GM23248 (cell line): ENCODE results near the gene PAX7. TPM values are rescaled to one million over a fixed set of nuclear protein-coding genes. Genes with fewer than 3 reads are reported as not detected.
"Not testable (repeated sequence)": the region's sequence is repeated elsewhere in the genome, so short reads cannot be mapped to it uniquely, and the experiment has no call there.

Source experiments
- DNase-seq: peaks from one replicate; pipeline ENCODE4 v3.0.0-alpha.2; 2015
- H2AFZ ChIP-seq: fragments of 200-600 bp; sonication (generic); 2 replicates; pipeline ENCODE4 v1.6.1; 2016; ENCODE audit warnings: antibody characterized with exemption
- H3F3A ChIP-seq: fragments of 200-600 bp; sonication (generic); 2 replicates; pipeline ENCODE4 v1.6.1; 2016; ENCODE audit warnings: mild to moderate bottlenecking, antibody characterized with exemption, mixed run types; ENCODE audit not compliant: insufficient read depth
- H3K27ac ChIP-seq: fragments of 200-600 bp; sonication (generic); 2 replicates; pipeline ENCODE4 v1.5.1; 2016; ENCODE audit warnings: mild to moderate bottlenecking
- H3K27me3 ChIP-seq: fragments of 200-600 bp; sonication (generic); replicated peaks from 2 replicates; pipeline ENCODE4 v1.6.1; 2016; ENCODE audit warnings: mild to moderate bottlenecking; ENCODE audit not compliant: insufficient read depth
- H3K36me3 ChIP-seq: fragments of 200-600 bp; sonication (generic); 2 replicates; pipeline ENCODE4 v1.6.1; 2016; ENCODE audit warnings: low read depth, mild to moderate bottlenecking
- H3K4me1 ChIP-seq: fragments of 200-600 bp; sonication (generic); 2 replicates; pipeline ENCODE4 v1.6.1; 2016; ENCODE audit warnings: mild to moderate bottlenecking; ENCODE audit not compliant: insufficient read depth
- H3K4me2 ChIP-seq: fragments of 200-600 bp; sonication (generic); one replicate; pipeline ENCODE4 v1.6.1; 2016; ENCODE audit warnings: mild to moderate bottlenecking; ENCODE audit not compliant: unreplicated experiment
- H3K4me3 ChIP-seq: fragments of 200-600 bp; sonication (generic); 2 replicates; pipeline ENCODE4 v1.5.1; 2016; ENCODE audit warnings: mild to moderate bottlenecking
- H3K79me2 ChIP-seq: fragments of 200-600 bp; sonication (generic); 2 replicates; pipeline ENCODE4 v1.6.1; 2016; ENCODE audit warnings: mild to moderate bottlenecking; ENCODE audit not compliant: insufficient read depth
- H3K9ac ChIP-seq: fragments of 200-600 bp; sonication (generic); 2 replicates; pipeline ENCODE4 v1.6.1; 2016; ENCODE audit warnings: mild to moderate bottlenecking
- H3K9me2 ChIP-seq: fragments of 200-600 bp; sonication (generic); 2 replicates; pipeline ENCODE4 v1.6.1; 2016; ENCODE audit warnings: mixed run types, mild to moderate bottlenecking, moderate library complexity; ENCODE audit not compliant: insufficient read depth
- H3K9me3 ChIP-seq: fragments of 200-600 bp; sonication (generic); one replicate; pipeline ENCODE4 v1.6.1; 2017; ENCODE audit warnings: low read depth
- H4K20me1 ChIP-seq: fragments of 200-600 bp; sonication (generic); 2 replicates; pipeline ENCODE4 v1.6.0; 2016; ENCODE audit not compliant: insufficient read depth
- EZH2 ChIP-seq: fragments of 200-600 bp; sonication (generic); IDR thresholded peaks from 2 replicates; pipeline ENCODE4 v1.6.1; 2018; ENCODE audit warnings: antibody characterized with exemption, mild to moderate bottlenecking; ENCODE audit not compliant: insufficient read depth, poor library complexity, severe bottlenecking
- EZH2phosphoT487 ChIP-seq: fragments of 200-600 bp; sonication (generic); IDR thresholded peaks from 2 replicates; pipeline ENCODE4 v1.6.1; 2018; ENCODE audit warnings: antibody characterized with exemption, moderate library complexity, mild to moderate bottlenecking, low read depth; ENCODE audit not compliant: insufficient read depth
- WGBS, 2 experiments: methylation state at CpG; one replicate each; pipeline ENCODE4 v1.1.6; 2015 to 2017; ENCODE audit warnings: low lambda C conversion rate in 2 of 2, low coverage in 1 of 2; ENCODE audit errors: missing lambda C conversion rate in 2 of 2; 5-methylcytosine and 5-hydroxymethylcytosine counted together
- in situ Hi-C: fragments of 300-500 bp; cut with MboI; formaldehyde crosslinking; loops from 2 replicates; pipeline ENCODE4 v1.15.0; 2020
- polyA plus RNA-seq: library from polyadenylated mRNA; unstranded; fragments of >200 nt; fragmentation: Nextera tagmentation; extraction: Ambion mirVana; gene quantifications from 2 replicates; pipeline ENCODE4 v1.2.1, GENCODE V29; 2016
- total RNA-seq: library from RNA; depleted of rRNA; stranded (reverse); fragments of >200 nt; shearing (Covaris generic); gene quantifications from 2 replicates; pipeline ENCODE4 v1.2.3, GENCODE V29; 2014

Gene PAX7
- total and polyA plus RNA-seq, 2 experiments from 2014 or later: not detected

GRCh38 chr1:18761948-18762840 is 131.5 kb downstream of the PAX7 start:
- no peak for DNase-seq
- H3K9ac ChIP-seq: no peak overlapping the region
- no peak for TF ChIP-seq EZH2phosphoT487
- H3K4me2 ChIP-seq: no peak overlapping the region
- H3K4me1 ChIP-seq: no peaks in the 10 kb centered on the region
- no peak overlapping the region for H3K4me3 ChIP-seq
- H3K36me3 ChIP-seq: no peaks in the 10 kb centered on the region
- WGBS, 2 experiments: 44 to 48% methylated on average over 14 of the region's 14 CpGs
- H3K9me3 ChIP-seq: no peaks in the 10 kb centered on the region
- no peak overlapping the region for H2AFZ ChIP-seq
- no peaks in the 10 kb centered on the region for H3K79me2 ChIP-seq
- H3K27ac ChIP-seq: no peak overlapping the region
- H3K9me2 ChIP-seq: no peaks in the 10 kb centered on the region
- no peaks in the 10 kb centered on the region for H3K27me3 ChIP-seq
- no peaks in the 10 kb centered on the region for H4K20me1 ChIP-seq
- in situ Hi-C loops: no loop called here
- no peaks in the 10 kb centered on the region for H3F3A ChIP-seq

- Histone ChIP-seq H3K27ac (no peak overlapping the region), H3K4me1 (no peaks in the 10 kb centered on the region), H3K4me3 (no peak overlapping the region), H3K4me2 (no peak overlapping the region), H3K9me2 (no peaks in the 10 kb centered on the region), H3K79me2 (no peaks in the 10 kb centered on the region), H3K36me3 (no peaks in the 10 kb centered on the region), H3F3A (no peaks in the 10 kb centered on the region), H3K27me3 (peaks cover 12% of the 10 kb centered on the region; the same call in 1 of the 2 replicates), H4K20me1 (no peaks in the 10 kb centered on the region), H2AFZ (no peak overlapping the region), H3K9me3 (no peaks in the 10 kb centered on the region), H3K9ac (no peak overlapping the region)
- in situ Hi-C loops: no loop called here
- DNase-seq: no peak
- TF ChIP-seq EZH2: no peak
- TF ChIP-seq EZH2phosphoT487: no peak
- 0 to 2% methylated on average over 7 of the region's 7 CpGs for WGBS, 2 experiments
These were observed 133.7 kb downstream of the PAX7 start for GRCh38 chr1:18764362-18764761.

GRCh38 chr1:18765725-18766124 is 135.1 kb downstream of the PAX7 start:
- no peak overlapping the region for H3K27ac ChIP-seq
- no peaks in the 10 kb centered on the region for H4K20me1 ChIP-seq
- H3K9ac ChIP-seq: no peak overlapping the region
- H3K4me3 ChIP-seq: no peak overlapping the region
- H3K4me1 ChIP-seq: no peaks in the 10 kb centered on the region
- WGBS, 2 experiments: 10 to 14% methylated on average over 7 of the region's 7 CpGs
- TF ChIP-seq EZH2: no peak
- TF ChIP-seq EZH2phosphoT487: no peak
- no peaks in the 10 kb centered on the region for H3K9me3 ChIP-seq
- in situ Hi-C loops: no loop called here
- no peak for DNase-seq
- H3K79me2 ChIP-seq: no peaks in the 10 kb centered on the region
- no peak overlapping the region for H2AFZ ChIP-seq
- H3F3A ChIP-seq: no peaks in the 10 kb centered on the region
- H3K27me3 ChIP-seq: peaks cover 13% of the 10 kb centered on the region; the same call in 1 of the 2 replicates
- H3K9me2 ChIP-seq: no peaks in the 10 kb centered on the region
- H3K36me3 ChIP-seq: no peaks in the 10 kb centered on the region
- H3K4me2 ChIP-seq: no peak overlapping the region

- Histone ChIP-seq H3F3A (no peaks in the 10 kb centered on the region), H2AFZ (no peak overlapping the region), H3K79me2 (no peaks in the 10 kb centered on the region), H3K4me1 (no peaks in the 10 kb centered on the region), H3K27me3 (peaks cover 13% of the 10 kb centered on the region; the same call in 1 of the 2 replicates), H3K36me3 (no peaks in the 10 kb centered on the region), H3K9me2 (no peaks in the 10 kb centered on the region), H3K9ac (no peak overlapping the region), H3K9me3 (no peaks in the 10 kb centered on the region), H3K4me2 (no peak overlapping the region), H3K4me3 (no peak overlapping the region), H4K20me1 (no peaks in the 10 kb centered on the region), H3K27ac (no peak overlapping the region)
- TF ChIP-seq EZH2 (no peak), EZH2phosphoT487 (no peak)
- no peak for DNase-seq
- 32 to 45% methylated on average over 2 of the region's 2 CpGs for WGBS, 2 experiments
- in situ Hi-C loops: no loop called here
These were observed 135.7 kb downstream of the PAX7 start for GRCh38 chr1:18766328-18766727.

GRCh38 chr1:18767576-18767975 is 136.9 kb downstream of the PAX7 start:
- H3K9ac ChIP-seq, H4K20me1 ChIP-seq, in situ Hi-C loops, H2AFZ ChIP-seq, H3K4me1 ChIP-seq, H3K79me2 ChIP-seq, H3K36me3 ChIP-seq, DNase-seq, H3K4me2 ChIP-seq, H3K9me3 ChIP-seq, H3K4me3 ChIP-seq, H3F3A ChIP-seq, H3K9me2 ChIP-seq, H3K27ac ChIP-seq: not testable (repeated sequence)
- 13 to 17% methylated on average over 5 of the region's 5 CpGs for WGBS, 2 experiments
- peaks cover 13% of the 10 kb centered on the region for H3K27me3 ChIP-seq
